Esophagus squamous epithelium (tissue), 5 donors: ENCODE measurements around the gene SPRR2F. TPM values are rescaled to one million over a fixed set of nuclear protein-coding genes. Genes with fewer than 3 reads are reported as not detected.

Experiments
- DNase-seq: peaks from one replicate; lab custom pipeline; 2025; lab: John Stamatoyannopoulos, UW
- H3K27ac ChIP-seq, 4 donors: fragments of 200-600 bp; sonication (generic); one replicate each; pipeline ENCODE4 v1.5.1; 2016 to 2019; ENCODE audit warnings: mild to moderate bottlenecking in 1 of 4
- H3K27me3 ChIP-seq, 4 donors: fragments of 200-600 bp; sonication (generic); 1 replicate in 3 of 4; 2 replicates in 1 of 4; pipeline versions ENCODE4 v1.5.1 to v1.6.0; 2017 to 2021; ENCODE audit warnings: antibody characterized with exemption in 1 of 4
- H3K36me3 ChIP-seq, 3 donors: fragments of 200-600 bp; sonication (generic); one replicate each; pipeline ENCODE4 v1.5.1; 2016 to 2019
- H3K4me1 ChIP-seq, 3 donors: fragments of 200-600 bp; sonication (generic); one replicate each; pipeline ENCODE4 v1.5.1; 2017 to 2019
- H3K4me3 ChIP-seq, 4 donors: fragments of 200-600 bp; sonication (generic); 1 replicate in 3 of 4; 2 replicates in 1 of 4; pipeline ENCODE4 v1.5.1; 2016 to 2019; ENCODE audit warnings: mild to moderate bottlenecking in 2 of 4, moderate library complexity in 1 of 4
- H3K9me3 ChIP-seq, 3 donors: fragments of 200-600 bp; sonication (generic); one replicate each; pipeline ENCODE4 v1.5.1; 2016 to 2019
- POLR2A ChIP-seq, 4 donors: fragments of 450-650 bp; IDR thresholded peaks; one replicate each; pipeline ENCODE4 v1.6.1; 2017; ENCODE audit warnings: antibody characterized with exemption in 4 of 4, mild to moderate bottlenecking in 4 of 4, moderate library complexity in 3 of 4
- WGBS, 2 donors: methylation state at CpG; one replicate each; pipeline ENCODE4 v1.1.5; 2018; 5-methylcytosine and 5-hydroxymethylcytosine counted together
- intact Hi-C: fragments of 100-400 bp; cut with DNase I; formaldehyde crosslinking; loops from one replicate; pipeline ENCODE4 v1.15.0; 2022
- total RNA-seq, 4 donors: library from RNA; depleted of rRNA; stranded (reverse); fragments of >200 nt; gene quantifications; one replicate each; pipeline ENCODE4 v1.1.0, GENCODE V29; 2016
- TF ChIP-seq, protein P1 (sequence below), 6 experiments: fragments of 450-650 bp in 4 of 6; fragments of 200-600 bp in 2 of 6; sonication (generic) in 2 of 6; IDR thresholded peaks; one replicate each; pipeline ENCODE4 v1.5.1; 2016 to 2019; ENCODE audit warnings: antibody characterized with exemption in 6 of 6, mild to moderate bottlenecking in 4 of 6, moderate library complexity in 4 of 6
- donor health status: DM: yes; HTN: yes; CAD: no.

The SPRR2F gene
- total RNA-seq, 4 donors from 2014 or later, result 0.76 to 1,391 (median 149) TPM

DNA sequence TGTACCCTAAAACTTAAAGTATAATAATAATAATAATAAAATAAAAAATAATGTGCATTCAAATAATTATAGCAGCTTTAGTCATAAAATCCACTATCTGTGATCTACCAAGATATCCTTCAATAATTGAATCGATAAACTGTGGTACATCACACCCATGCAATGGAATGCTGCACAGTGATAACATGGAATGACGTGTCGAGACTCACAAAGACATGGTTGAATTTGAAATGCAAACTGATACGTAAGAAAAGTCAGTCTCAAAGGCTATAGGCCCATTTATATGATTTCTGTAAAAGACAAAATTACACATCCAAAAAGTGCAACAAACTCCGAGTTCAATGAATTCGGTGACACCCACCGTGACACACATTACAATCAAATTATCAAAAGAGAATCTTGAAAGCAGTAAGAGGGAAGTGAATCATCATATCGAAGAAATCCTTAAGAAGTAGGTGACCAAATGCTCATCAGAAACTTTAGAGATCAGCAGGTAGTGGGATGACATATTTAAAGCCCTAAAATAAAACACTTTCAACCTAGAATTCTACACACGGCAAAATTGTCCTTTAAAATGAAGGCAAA lies 13.8 kb downstream of the SPRR2F start:
- DNase-seq, result no peak
- WGBS, 2 donors, result 73 to 85% methylated on average over 9 of the region's 9 CpGs
- intact Hi-C loops, result no loop called here
- Histone ChIP-seq H3K36me3 (no peaks in the 10 kb centered on the region), H3K4me3 (no peak overlapping the region), H3K9me3 (no peaks in the 10 kb centered on the region), H3K27me3 (no peaks in the 10 kb centered on the region), H3K27ac (peak overlapping the region in 3 of 4 donors; percentile 45 to 66 (median 56)), H3K4me1 (peaks cover 0 to 9% (median 0%) of the 10 kb centered on the region in 3 donors)
- TF ChIP-seq, protein P1, sequence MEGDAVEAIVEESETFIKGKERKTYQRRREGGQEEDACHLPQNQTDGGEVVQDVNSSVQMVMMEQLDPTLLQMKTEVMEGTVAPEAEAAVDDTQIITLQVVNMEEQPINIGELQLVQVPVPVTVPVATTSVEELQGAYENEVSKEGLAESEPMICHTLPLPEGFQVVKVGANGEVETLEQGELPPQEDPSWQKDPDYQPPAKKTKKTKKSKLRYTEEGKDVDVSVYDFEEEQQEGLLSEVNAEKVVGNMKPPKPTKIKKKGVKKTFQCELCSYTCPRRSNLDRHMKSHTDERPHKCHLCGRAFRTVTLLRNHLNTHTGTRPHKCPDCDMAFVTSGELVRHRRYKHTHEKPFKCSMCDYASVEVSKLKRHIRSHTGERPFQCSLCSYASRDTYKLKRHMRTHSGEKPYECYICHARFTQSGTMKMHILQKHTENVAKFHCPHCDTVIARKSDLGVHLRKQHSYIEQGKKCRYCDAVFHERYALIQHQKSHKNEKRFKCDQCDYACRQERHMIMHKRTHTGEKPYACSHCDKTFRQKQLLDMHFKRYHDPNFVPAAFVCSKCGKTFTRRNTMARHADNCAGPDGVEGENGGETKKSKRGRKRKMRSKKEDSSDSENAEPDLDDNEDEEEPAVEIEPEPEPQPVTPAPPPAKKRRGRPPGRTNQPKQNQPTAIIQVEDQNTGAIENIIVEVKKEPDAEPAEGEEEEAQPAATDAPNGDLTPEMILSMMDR (IDR thresholded peaks at IDR 0.05), result no peak
- no peak for TF ChIP-seq POLR2A (IDR thresholded peaks at IDR 0.05)

DNA sequence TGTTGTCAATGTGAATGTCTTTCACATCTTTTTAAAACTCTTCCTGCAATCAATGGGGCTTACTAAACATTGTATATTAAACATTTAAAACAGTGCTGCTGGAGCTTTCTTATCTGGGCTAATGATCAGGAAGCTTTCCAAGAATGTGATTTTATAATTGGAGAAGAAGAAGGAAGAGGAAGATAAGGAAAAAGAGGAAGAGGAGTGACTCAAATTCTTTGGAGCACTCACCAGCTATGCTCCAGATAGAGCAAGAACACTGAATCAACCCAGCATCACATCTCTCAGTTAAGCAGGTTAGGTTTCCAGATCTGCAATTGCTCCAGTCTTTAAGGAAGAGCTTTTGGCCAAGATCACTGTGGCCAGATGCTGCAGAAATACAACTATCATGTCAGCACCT lies 17.6 kb downstream of the SPRR2F start:
- peaks cover 0 to 9% (median 0%) of the 10 kb centered on the region in 3 donors for H3K4me1 ChIP-seq
- H3K27me3 ChIP-seq, result no peaks in the 10 kb centered on the region
- no peak for DNase-seq
- intact Hi-C loops, result no loop called here
- no peaks in the 10 kb centered on the region for H3K36me3 ChIP-seq
- peak overlapping the region in 1 of 4 donors; percentile 3 for H3K27ac ChIP-seq
- TF ChIP-seq POLR2A (IDR thresholded peaks at IDR 0.05), result no peak
- TF ChIP-seq, protein P1 (IDR thresholded peaks at IDR 0.05), result no peak
- H3K9me3 ChIP-seq, result no peaks in the 10 kb centered on the region
- no peak overlapping the region for H3K4me3 ChIP-seq

DNA sequence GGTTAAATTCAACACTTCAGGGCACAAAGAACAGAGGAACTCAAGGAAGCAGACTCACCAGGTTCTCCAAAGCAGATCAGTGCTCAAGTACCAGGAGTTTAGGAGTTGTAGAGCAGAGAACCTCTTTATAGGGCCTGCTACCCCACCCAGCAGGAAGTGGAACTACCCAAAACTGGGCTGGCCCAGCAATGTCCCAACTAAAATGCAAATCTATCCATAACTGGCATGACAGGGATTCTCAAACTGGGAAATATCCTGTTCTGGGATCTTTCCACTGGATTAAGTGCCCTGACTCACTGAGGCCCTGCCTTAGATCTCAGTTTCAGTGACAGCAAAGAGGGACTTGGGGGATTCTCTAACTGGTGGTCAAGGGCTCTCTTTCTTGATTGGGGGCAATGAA lies 18.9 kb downstream of the SPRR2F start, which contains the start of gene SPRR2E:
Gene SPRR2E (minus strand): TSS at position 101 of the 400 bp plus-strand sequence. CDS start 775 bp downstream, outside the sequence.
- Histone ChIP-seq H3K4me1 (no peaks in the 10 kb centered on the region), H3K36me3 (no peaks in the 10 kb centered on the region)
- intact Hi-C loops, result no loop called here

DNA sequence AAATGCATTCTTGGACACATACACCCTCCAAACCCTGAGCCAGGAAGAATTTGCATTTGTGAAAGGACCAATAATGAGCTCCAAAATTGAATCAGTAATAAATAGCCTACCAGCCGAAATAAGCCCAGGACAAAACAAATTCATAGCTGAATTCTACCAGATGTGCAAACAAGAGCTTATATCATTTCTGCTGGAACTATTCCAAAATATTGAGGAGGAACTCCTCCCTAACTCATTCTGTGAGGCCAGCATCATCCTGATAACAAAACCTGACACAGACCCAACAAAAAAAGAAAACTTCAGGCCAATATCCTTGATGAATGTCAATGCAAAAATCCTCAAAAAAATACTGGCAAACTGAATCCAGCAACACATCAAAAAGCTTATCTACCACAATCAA lies 25.7 kb downstream of the SPRR2F start:
- no peak for TF ChIP-seq POLR2A (IDR thresholded peaks at IDR 0.05)
- TF ChIP-seq, protein P1 (IDR thresholded peaks at IDR 0.05), result no peak
- Histone ChIP-seq H3K27me3 (no peaks in the 10 kb centered on the region), H3K9me3 (peaks cover 0 to 3% (median 0%) of the 10 kb centered on the region in 3 donors), H3K4me3 (no peak overlapping the region), H3K27ac (no peak overlapping the region), H3K36me3 (no peaks in the 10 kb centered on the region), H3K4me1 (no peaks in the 10 kb centered on the region)
- intact Hi-C loops, result no loop called here
- DNase-seq, result no peak
- WGBS, 2 donors, result 53 to 63% methylated on average over 1 of the region's 1 CpG

More for the DNA sequence above, 18.9 kb downstream of the SPRR2F start, which contains the start of gene SPRR2E:
- H3K4me3 ChIP-seq, result no peak within 1 kb of the TSS
- no peaks in the 10 kb centered on the region for H3K9me3 ChIP-seq
- H3K27me3 ChIP-seq, result no peaks in the 10 kb centered on the region
- no peak for DNase-seq
- TF ChIP-seq, protein P1 (IDR thresholded peaks at IDR 0.05), result no peak
- no peak for TF ChIP-seq POLR2A (IDR thresholded peaks at IDR 0.05)
- peak within 1 kb of the TSS in 1 of 4 donors; percentile 3 for H3K27ac ChIP-seq

DNA sequence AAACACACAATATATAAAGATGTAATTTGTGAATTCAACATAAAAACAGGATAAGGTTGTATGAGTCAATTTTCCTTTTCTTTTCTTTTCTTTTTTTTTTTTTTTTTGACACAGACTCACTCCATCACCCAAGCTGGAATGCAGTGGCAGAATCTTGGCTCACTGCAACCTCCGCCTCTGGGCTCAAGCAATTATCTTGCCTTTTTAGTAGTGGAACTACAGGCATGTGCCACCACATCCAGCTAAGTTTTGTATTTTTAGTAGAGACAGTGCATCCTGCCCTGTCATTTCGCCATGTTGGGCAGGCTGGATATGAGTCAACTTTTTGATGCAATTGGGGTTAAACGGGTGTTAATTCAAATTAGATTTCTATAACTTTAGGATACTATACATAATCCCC lies 31.6 kb downstream of the SPRR2F start:
- WGBS, 2 donors, result 34 to 36% methylated on average over 3 of the region's 3 CpGs
- intact Hi-C loops, result no loop called here
- TF ChIP-seq, protein P1 (IDR thresholded peaks at IDR 0.05), result no peak
- TF ChIP-seq POLR2A (IDR thresholded peaks at IDR 0.05), result no peak

More for the DNA sequence above, 31.6 kb downstream of the SPRR2F start:
- no peak overlapping the region for H3K4me3 ChIP-seq
- H3K9me3 ChIP-seq, result peaks cover 0 to 3% (median 0%) of the 10 kb centered on the region in 3 donors
- H3K36me3 ChIP-seq, result no peaks in the 10 kb centered on the region
- no peak for DNase-seq
- H3K27ac ChIP-seq, result no peak overlapping the region
- H3K4me1 ChIP-seq, result no peaks in the 10 kb centered on the region
- H3K27me3 ChIP-seq, result no peaks in the 10 kb centered on the region
